ENCODE measurements around the gene APOA1.
A peak's percentile ranks its signal among the peaks of the same experiment; 100 is the strongest.

Gene APOA1

GRCh38 chr11:116875194-116875593 is 37.8 kb upstream of the APOA1 start:
- no peak for TF ChIP-seq CTCF (IDR thresholded peaks at IDR 0.05; ENCODE audit: low read depth, low read length, missing control alignments)
- in situ Hi-C loops (cut with HindIII; ENCODE audit: low sequenced_read_pairs), result loop anchor here (25.0 kb wide), 1 partner anchor 212 kb away; the partner anchor contains the start of gene SIK3
- no peak overlapping the region for H3K4me3 ChIP-seq (ENCODE audit: low read depth, low read length)
- DNase-seq (ENCODE audit: low read depth), result no peak

- in situ Hi-C loops (cut with HindIII; ENCODE audit: low sequenced_read_pairs), result no loop called here
- no peak for DNase-seq (ENCODE audit: low read depth)
- H3K4me3 ChIP-seq (ENCODE audit: low read depth, low read length), result no peak overlapping the region
- TF ChIP-seq CTCF (IDR thresholded peaks at IDR 0.05; ENCODE audit: low read depth, low read length, missing control alignments), result no peak
These were observed 36.8 kb upstream of the APOA1 start for GRCh38 chr11:116874251-116874650.

GRCh38 chr11:116873381-116873780 is 36.0 kb upstream of the APOA1 start:
- no peak for TF ChIP-seq CTCF (IDR thresholded peaks at IDR 0.05; ENCODE audit: low read depth, low read length, missing control alignments)
- no peak for DNase-seq (ENCODE audit: low read depth)
- H3K4me3 ChIP-seq (ENCODE audit: low read depth, low read length), result no peak overlapping the region
- in situ Hi-C loops (cut with HindIII; ENCODE audit: low sequenced_read_pairs), result no loop called here

GRCh38 chr11:116871248-116871647 is 33.8 kb upstream of the APOA1 start:
- no peak overlapping the region for H3K4me3 ChIP-seq (ENCODE audit: low read depth, low read length)
- DNase-seq (ENCODE audit: low read depth), result peak; percentile 53
- in situ Hi-C loops (cut with HindIII; ENCODE audit: low sequenced_read_pairs), result no loop called here
- TF ChIP-seq CTCF (IDR thresholded peaks at IDR 0.05; ENCODE audit: low read depth, low read length, missing control alignments), result no peak

GRCh38 chr11:116870054-116870453 is 32.6 kb upstream of the APOA1 start:
- H3K4me3 ChIP-seq (ENCODE audit: low read depth, low read length), result no peak overlapping the region
- in situ Hi-C loops (cut with HindIII; ENCODE audit: low sequenced_read_pairs), result no loop called here
- no peak for DNase-seq (ENCODE audit: low read depth)
- no peak for TF ChIP-seq CTCF (IDR thresholded peaks at IDR 0.05; ENCODE audit: low read depth, low read length, missing control alignments)

GRCh38 chr11:116869610-116870009 is 32.2 kb upstream of the APOA1 start:
- in situ Hi-C loops (cut with HindIII; ENCODE audit: low sequenced_read_pairs), result no loop called here
- H3K4me3 ChIP-seq (ENCODE audit: low read depth, low read length), result no peak overlapping the region
- no peak for DNase-seq (ENCODE audit: low read depth)
- no peak for TF ChIP-seq CTCF (IDR thresholded peaks at IDR 0.05; ENCODE audit: low read depth, low read length, missing control alignments)

- no peak for TF ChIP-seq CTCF (IDR thresholded peaks at IDR 0.05; ENCODE audit: low read depth, low read length, missing control alignments)
- no peak overlapping the region for H3K4me3 ChIP-seq (ENCODE audit: low read depth, low read length)
- no peak for DNase-seq (ENCODE audit: low read depth)
- in situ Hi-C loops (cut with HindIII; ENCODE audit: low sequenced_read_pairs), result no loop called here
These were observed 30.6 kb upstream of the APOA1 start for GRCh38 chr11:116868066-116868465.

All from astrocyte of the cerebellum (primary cell).